GM21515 (cell line): Measurements from ENCODE around the gene TMEM255B.
"Not testable (repeated sequence)": the region's sequence is repeated elsewhere in the genome, so short reads cannot be mapped to it uniquely, and the experiment has no call there.

Source experiments
- ATAC-seq: cut with Tn5 transposase; IDR thresholded peaks from one replicate; pipeline ENCODE4 v1.9.1; 2021; ENCODE audit not compliant: unreplicated experiment

TMEM255B gene

GRCh38 chr13:113748101-113748861, 10.7 kb upstream of the TMEM255B start:
- ATAC-seq: no peak

- no peak for ATAC-seq
Observed at GRCh38 chr13:113748862-113749451, 10.1 kb upstream of the TMEM255B start.

GRCh38 chr13:113749507-113749906, 9.5 kb upstream of the TMEM255B start:
- no peak for ATAC-seq

GRCh38 chr13:113749967-113750366, 9.1 kb upstream of the TMEM255B start:
- no peak for ATAC-seq

GRCh38 chr13:113750554-113751399, 8.2 kb upstream of the TMEM255B start:
- no peak for ATAC-seq

- ATAC-seq: no peak
Observed at GRCh38 chr13:113751491-113751890, 7.5 kb upstream of the TMEM255B start.

GRCh38 chr13:113752211-113752986, 6.6 kb upstream of the TMEM255B start:
- not testable (repeated sequence) for ATAC-seq

- no peak for ATAC-seq
Observed at GRCh38 chr13:113753171-113753570, 5.9 kb upstream of the TMEM255B start.

- ATAC-seq: no peak
Observed at GRCh38 chr13:113754242-113754641, 4.8 kb upstream of the TMEM255B start.

- ATAC-seq: no peak
Observed at GRCh38 chr13:113754691-113755090, 4.3 kb upstream of the TMEM255B start.

- ATAC-seq: no peak
Observed at GRCh38 chr13:113756441-113757097, 2.5 kb upstream of the TMEM255B start.

- ATAC-seq: no peak
Observed at GRCh38 chr13:113759525-113760137, 605 bp downstream of the TMEM255B start.

- ATAC-seq: no peak
Observed at GRCh38 chr13:113761136-113761535, 2.1 kb downstream of the TMEM255B start.

GRCh38 chr13:113762075-113762474, 3.0 kb downstream of the TMEM255B start:
- no peak for ATAC-seq

- no peak for ATAC-seq
Observed at GRCh38 chr13:113762538-113762937, 3.5 kb downstream of the TMEM255B start.

GRCh38 chr13:113763254-113763653, 4.2 kb downstream of the TMEM255B start:
- ATAC-seq: no peak

GRCh38 chr13:113763961-113764792, 5.2 kb downstream of the TMEM255B start:
- no peak for ATAC-seq

- ATAC-seq: no peak
Observed at GRCh38 chr13:113764793-113765563, 6.0 kb downstream of the TMEM255B start.

GRCh38 chr13:113765564-113765910, 6.5 kb downstream of the TMEM255B start:
- no peak for ATAC-seq
